DND-41 (cell line): ENCODE data around the gene BCAS3.

Experiments used
- ATAC-seq: fragments of 200-7000 bp; cut with Tn5 transposase; 3 replicates; pipeline ENCODE4 v1.9.1; 2021; ENCODE audit warnings: low read depth; ENCODE audit not compliant: insufficient read depth
- DNase-seq: peaks from one replicate; pipeline ENCODE4 v3.0.0-alpha.2; 2020
- H2AFZ ChIP-seq: 2 replicates; pipeline ENCODE4 v1.6.0; 2012; ENCODE audit warnings: low read depth, low read length
- H3K27ac ChIP-seq: 2 replicates; pipeline ENCODE4 v1.5.1; 2012; ENCODE audit warnings: low read length, inconsistent platforms
- H3K27me3 ChIP-seq: fragments of 200-600 bp; sonication (generic); 2 replicates; pipeline ENCODE4 v1.6.0; 2012; ENCODE audit warnings: low read length, mild to moderate bottlenecking, inconsistent platforms; ENCODE audit not compliant: insufficient read depth, poor library complexity
- H3K36me3 ChIP-seq: 2 replicates; pipeline ENCODE4 v1.5.1; 2012; ENCODE audit warnings: low read length, inconsistent platforms; ENCODE audit not compliant: insufficient read depth
- H3K4me1 ChIP-seq: 2 replicates; pipeline ENCODE4 v1.5.1; 2012; ENCODE audit warnings: mild to moderate bottlenecking, low read length; ENCODE audit not compliant: insufficient read depth
- H3K4me2 ChIP-seq: 2 replicates; pipeline ENCODE4 v1.6.0; 2012; ENCODE audit warnings: mild to moderate bottlenecking, moderate library complexity, low read length, inconsistent platforms; ENCODE audit not compliant: insufficient read depth
- H3K4me3 ChIP-seq, 2 experiments: fragments of 200-600 bp in 1 of 2; shearing (Covaris generic) in 1 of 2; 2 replicates each; pipeline ENCODE4 v1.5.1; 2012 to 2016; ENCODE audit warnings: inconsistent platforms in 2 of 2, low read length in 2 of 2, mild to moderate bottlenecking in 2 of 2, low read depth in 1 of 2, moderate library complexity in 1 of 2
- H3K79me2 ChIP-seq: 2 replicates; pipeline ENCODE4 v1.6.0; 2012; ENCODE audit warnings: low read length, inconsistent platforms; ENCODE audit not compliant: insufficient read depth
- H3K9ac ChIP-seq: 2 replicates; pipeline ENCODE4 v1.6.0; 2012; ENCODE audit warnings: low read depth, mild to moderate bottlenecking, inconsistent platforms, low read length, moderate library complexity
- H3K9me3 ChIP-seq: 2 replicates; pipeline ENCODE4 v1.5.1; 2012; ENCODE audit warnings: low read length, moderate library complexity, mild to moderate bottlenecking, inconsistent platforms; ENCODE audit not compliant: insufficient read depth, severe bottlenecking
- H4K20me1 ChIP-seq: 2 replicates; pipeline ENCODE4 v1.6.0; 2012; ENCODE audit warnings: low read length; ENCODE audit not compliant: insufficient read depth
- EZH2 ChIP-seq: IDR thresholded peaks from 3 replicates; pipeline ENCODE4 v1.6.1; 2012; ENCODE audit warnings: borderline replicate concordance, low read depth, mild to moderate bottlenecking, moderate library complexity, low read length, inconsistent platforms; ENCODE audit not compliant: severe bottlenecking
- TF ChIP-seq, protein P1 (sequence below): IDR thresholded peaks from 2 replicates; pipeline ENCODE4 v1.5.1; 2012; ENCODE audit warnings: borderline replicate concordance, low read length, moderate library complexity, mild to moderate bottlenecking; ENCODE audit not compliant: poor library complexity, severe bottlenecking; ENCODE audit errors: extremely low read depth

BCAS3 gene

DNA sequence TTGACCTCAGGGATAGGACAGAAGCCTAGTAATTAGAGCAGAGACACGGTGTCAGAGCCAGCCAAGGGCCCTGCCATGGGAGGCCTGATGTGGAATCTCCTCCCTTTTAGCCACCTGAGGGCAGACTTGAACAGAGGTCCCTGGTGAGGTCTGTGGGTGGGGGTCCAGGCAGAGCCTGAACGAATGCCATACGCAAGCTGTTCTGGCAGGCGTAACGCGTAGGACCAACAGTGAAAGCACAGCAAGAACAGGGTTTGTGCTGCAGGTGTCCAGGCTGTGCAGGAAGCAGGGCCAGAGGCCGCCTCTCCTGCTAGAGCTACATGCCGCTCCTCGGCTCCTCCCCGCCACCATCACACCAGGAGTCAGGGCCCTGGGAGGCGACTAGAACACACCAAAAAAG lies 640.1 kb downstream of the BCAS3 start:
- H3K9ac ChIP-seq, result no peak overlapping the region
- no peaks in the 10 kb centered on the region for H4K20me1 ChIP-seq
- TF ChIP-seq EZH2, result no peak
- TF ChIP-seq, protein P1, sequence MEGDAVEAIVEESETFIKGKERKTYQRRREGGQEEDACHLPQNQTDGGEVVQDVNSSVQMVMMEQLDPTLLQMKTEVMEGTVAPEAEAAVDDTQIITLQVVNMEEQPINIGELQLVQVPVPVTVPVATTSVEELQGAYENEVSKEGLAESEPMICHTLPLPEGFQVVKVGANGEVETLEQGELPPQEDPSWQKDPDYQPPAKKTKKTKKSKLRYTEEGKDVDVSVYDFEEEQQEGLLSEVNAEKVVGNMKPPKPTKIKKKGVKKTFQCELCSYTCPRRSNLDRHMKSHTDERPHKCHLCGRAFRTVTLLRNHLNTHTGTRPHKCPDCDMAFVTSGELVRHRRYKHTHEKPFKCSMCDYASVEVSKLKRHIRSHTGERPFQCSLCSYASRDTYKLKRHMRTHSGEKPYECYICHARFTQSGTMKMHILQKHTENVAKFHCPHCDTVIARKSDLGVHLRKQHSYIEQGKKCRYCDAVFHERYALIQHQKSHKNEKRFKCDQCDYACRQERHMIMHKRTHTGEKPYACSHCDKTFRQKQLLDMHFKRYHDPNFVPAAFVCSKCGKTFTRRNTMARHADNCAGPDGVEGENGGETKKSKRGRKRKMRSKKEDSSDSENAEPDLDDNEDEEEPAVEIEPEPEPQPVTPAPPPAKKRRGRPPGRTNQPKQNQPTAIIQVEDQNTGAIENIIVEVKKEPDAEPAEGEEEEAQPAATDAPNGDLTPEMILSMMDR, result no peak
- H3K36me3 ChIP-seq, result no peaks in the 10 kb centered on the region
- H3K9me3 ChIP-seq, result no peaks in the 10 kb centered on the region
- ATAC-seq, result no peak
- no peaks in the 10 kb centered on the region for H3K79me2 ChIP-seq
- no peak overlapping the region for H2AFZ ChIP-seq
- H3K27me3 ChIP-seq, result no peaks in the 10 kb centered on the region
- no peak for DNase-seq
- no peak overlapping the region for H3K4me3 ChIP-seq
- no peak overlapping the region for H3K4me2 ChIP-seq
- no peak overlapping the region for H3K27ac ChIP-seq
- H3K4me1 ChIP-seq, result no peaks in the 10 kb centered on the region

DNA sequence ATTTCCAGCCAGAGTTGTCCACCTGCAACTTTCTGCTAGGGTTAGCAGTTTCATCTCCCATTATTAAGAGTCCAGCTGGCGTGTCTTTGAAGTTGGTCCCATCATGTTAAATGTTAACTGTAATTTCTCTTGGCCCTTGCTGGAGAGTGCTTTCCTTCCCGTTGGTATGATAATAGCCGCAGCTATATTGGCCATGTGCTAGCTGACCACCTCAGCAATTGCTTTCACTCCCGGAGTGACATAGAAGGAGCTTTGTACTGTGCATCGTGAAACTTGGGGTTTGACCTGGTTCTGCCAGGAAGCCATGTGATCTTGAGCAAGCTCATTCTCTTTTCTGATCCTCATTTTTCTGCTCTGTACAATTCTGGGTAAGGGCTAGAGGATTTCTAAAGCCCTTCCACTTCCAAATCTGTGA lies 641.0 kb downstream of the BCAS3 start:
- no peak overlapping the region for H3K9ac ChIP-seq
- no peaks in the 10 kb centered on the region for H4K20me1 ChIP-seq
- no peak for DNase-seq
- ATAC-seq, result no peak
- no peak overlapping the region for H3K27ac ChIP-seq
- no peak for TF ChIP-seq EZH2
- TF ChIP-seq, protein P1, result no peak
- no peak overlapping the region for H2AFZ ChIP-seq
- no peak overlapping the region for H3K4me3 ChIP-seq
- no peaks in the 10 kb centered on the region for H3K36me3 ChIP-seq
- H3K27me3 ChIP-seq, result no peaks in the 10 kb centered on the region
- H3K9me3 ChIP-seq, result no peaks in the 10 kb centered on the region
- no peaks in the 10 kb centered on the region for H3K4me1 ChIP-seq
- no peak overlapping the region for H3K4me2 ChIP-seq
- no peaks in the 10 kb centered on the region for H3K79me2 ChIP-seq

DNA sequence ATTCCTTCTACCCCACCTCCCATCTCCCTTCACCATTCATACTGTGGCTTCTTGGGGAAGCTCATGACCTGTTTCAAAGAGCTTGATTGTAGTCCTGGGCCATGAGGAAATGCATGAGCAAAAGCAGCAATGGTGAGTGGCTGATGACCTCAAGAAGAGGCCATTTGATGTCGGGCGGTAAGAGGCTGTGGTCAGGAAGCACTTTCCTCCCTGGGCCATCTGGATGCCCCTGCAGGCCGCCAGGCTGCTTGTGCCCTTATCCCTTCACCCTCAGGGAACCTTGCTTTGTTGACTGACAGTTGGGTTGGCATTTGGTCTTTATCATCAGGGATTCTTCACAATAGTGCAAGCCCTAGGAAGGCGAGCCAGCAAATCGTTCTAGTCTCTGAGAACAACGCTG lies 643.7 kb downstream of the BCAS3 start:
- no peak overlapping the region for H3K4me3 ChIP-seq
- no peaks in the 10 kb centered on the region for H3K79me2 ChIP-seq
- H2AFZ ChIP-seq, result no peak overlapping the region
- no peaks in the 10 kb centered on the region for H3K4me1 ChIP-seq
- H3K27ac ChIP-seq, result no peak overlapping the region
- no peaks in the 10 kb centered on the region for H3K27me3 ChIP-seq
- H3K4me2 ChIP-seq, result no peak overlapping the region
- no peaks in the 10 kb centered on the region for H3K36me3 ChIP-seq
- DNase-seq (no peak), ATAC-seq (no peak)
- H3K9me3 ChIP-seq, result no peaks in the 10 kb centered on the region
- no peak overlapping the region for H3K9ac ChIP-seq
- no peaks in the 10 kb centered on the region for H4K20me1 ChIP-seq
- no peak for TF ChIP-seq EZH2
- TF ChIP-seq, protein P1, result no peak

DNA sequence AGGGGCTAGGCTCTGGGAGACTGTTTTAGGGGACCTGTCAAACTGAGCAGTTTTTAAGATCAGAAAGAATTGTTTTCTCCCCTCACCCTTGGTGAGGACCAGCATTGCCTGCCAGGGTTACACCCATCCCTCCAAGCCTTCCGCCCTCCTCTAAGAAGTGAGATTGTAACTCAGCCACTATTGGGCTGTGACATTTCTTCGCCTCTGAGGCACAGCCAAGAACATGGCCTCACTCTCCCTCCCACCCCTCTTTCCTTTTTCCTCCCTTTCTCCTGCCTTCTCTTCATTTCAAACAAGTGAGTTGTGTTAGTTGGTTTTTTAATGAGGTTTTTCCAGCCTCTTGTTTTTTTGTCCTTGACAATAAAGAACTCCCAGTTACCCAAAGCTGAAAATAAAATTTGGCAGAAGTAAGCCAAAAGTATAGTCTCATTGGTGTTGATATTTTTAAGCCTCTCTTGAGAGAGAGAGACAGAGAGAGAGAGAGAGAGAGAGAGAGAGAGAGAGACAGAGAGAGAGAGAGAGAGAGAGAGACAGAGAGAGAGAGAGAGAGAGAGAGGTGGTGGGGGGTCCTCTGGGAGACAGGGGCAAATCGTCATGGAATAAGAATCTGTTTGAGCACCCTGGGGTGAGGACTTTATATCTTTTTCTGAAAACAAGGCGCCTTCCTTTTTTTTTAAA lies 644.8 kb downstream of the BCAS3 start:
- Histone ChIP-seq H3K9ac (no peak overlapping the region), H2AFZ (no peak overlapping the region), H3K4me3 (no peak overlapping the region), H3K27ac (no peak overlapping the region), H3K4me2 (no peak overlapping the region), H3K4me1 (no peaks in the 10 kb centered on the region), H4K20me1 (no peaks in the 10 kb centered on the region), H3K27me3 (no peaks in the 10 kb centered on the region), H3K36me3 (no peaks in the 10 kb centered on the region), H3K9me3 (no peaks in the 10 kb centered on the region), H3K79me2 (no peaks in the 10 kb centered on the region)
- ATAC-seq, result no peak
- TF ChIP-seq, protein P1, result no peak
- no peak for TF ChIP-seq EZH2
- DNase-seq, result no peak
